ENCODE measurements around the gene KIAA0586.
A peak's percentile ranks its signal among the peaks of the same experiment; 100 is the strongest.
"Not testable (repeated sequence)": the region's sequence is repeated elsewhere in the genome, so short reads cannot be mapped to it uniquely, and the experiment has no call there.

KIAA0586 gene

DNA sequence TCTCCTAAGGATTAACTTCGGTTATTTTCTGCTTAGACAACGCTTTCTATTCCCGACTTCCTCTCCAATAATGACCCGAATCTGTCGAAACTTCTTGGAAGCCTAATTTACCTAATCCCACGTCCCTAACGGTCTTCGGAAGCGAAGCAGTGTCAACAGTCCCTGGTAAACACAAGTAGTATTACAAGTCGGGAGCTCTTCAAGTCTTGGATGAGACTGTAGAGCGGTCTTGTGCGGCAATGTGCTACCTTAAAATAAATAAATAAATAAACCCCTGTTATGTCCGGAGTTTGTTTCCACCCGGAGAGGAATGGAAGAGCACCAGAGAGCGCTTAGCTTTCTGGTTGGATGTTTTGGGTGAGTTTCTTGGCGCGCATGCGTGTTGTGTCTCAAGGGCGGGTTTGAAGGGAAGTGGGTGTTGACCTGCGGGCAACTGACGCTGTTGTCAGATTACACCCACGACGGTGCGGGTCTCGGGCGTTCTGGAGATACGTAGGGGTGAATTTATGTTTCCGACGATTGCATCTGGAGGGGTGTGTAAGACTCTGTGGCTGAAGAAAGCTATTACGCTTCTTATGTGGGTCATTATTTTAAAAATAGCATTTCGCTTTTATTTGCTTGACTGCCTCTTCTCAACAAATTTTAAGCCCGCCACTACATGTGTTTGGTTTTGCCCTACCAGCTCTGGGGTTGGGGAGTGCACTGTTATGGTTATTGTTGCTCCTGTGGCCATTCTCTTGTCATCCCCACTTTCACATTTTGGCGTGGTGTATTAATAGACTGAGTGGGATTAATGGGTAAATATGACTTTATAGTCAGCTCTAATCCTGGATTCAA, at the start of gene KIAA0586, which contains the start of gene TIMM9:
Gene KIAA0586 (plus strand): TSS at position 439 of the 837 bp plus-strand sequence. CDS start 546 bp downstream, outside the sequence.
Gene TIMM9 (minus strand): TSS at position 251 of the 837 bp plus-strand sequence. CDS start 15,586 bp downstream, outside the sequence.
- DNase-seq (ENCODE audit: low read depth), result peak; percentile 98

GRCh38 chr14:58390830-58391229, 36.7 kb upstream of the KIAA0586 start:
- DNase-seq (ENCODE audit: low read depth), result no peak

DNA sequence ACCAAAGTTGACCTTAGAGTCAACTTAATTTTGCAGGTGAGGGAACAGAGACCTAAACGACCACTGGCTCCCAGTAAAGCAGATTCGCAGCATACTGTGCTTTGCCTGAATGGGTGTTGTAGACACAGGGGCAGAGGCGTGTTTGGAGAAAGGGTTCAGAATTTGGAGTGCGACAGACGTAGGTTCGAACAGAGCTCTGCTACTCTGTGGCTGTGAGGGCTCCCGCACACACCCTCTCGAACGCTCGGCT, 32.0 kb upstream of the KIAA0586 start:
- no peak for DNase-seq (ENCODE audit: low read depth)

DNA sequence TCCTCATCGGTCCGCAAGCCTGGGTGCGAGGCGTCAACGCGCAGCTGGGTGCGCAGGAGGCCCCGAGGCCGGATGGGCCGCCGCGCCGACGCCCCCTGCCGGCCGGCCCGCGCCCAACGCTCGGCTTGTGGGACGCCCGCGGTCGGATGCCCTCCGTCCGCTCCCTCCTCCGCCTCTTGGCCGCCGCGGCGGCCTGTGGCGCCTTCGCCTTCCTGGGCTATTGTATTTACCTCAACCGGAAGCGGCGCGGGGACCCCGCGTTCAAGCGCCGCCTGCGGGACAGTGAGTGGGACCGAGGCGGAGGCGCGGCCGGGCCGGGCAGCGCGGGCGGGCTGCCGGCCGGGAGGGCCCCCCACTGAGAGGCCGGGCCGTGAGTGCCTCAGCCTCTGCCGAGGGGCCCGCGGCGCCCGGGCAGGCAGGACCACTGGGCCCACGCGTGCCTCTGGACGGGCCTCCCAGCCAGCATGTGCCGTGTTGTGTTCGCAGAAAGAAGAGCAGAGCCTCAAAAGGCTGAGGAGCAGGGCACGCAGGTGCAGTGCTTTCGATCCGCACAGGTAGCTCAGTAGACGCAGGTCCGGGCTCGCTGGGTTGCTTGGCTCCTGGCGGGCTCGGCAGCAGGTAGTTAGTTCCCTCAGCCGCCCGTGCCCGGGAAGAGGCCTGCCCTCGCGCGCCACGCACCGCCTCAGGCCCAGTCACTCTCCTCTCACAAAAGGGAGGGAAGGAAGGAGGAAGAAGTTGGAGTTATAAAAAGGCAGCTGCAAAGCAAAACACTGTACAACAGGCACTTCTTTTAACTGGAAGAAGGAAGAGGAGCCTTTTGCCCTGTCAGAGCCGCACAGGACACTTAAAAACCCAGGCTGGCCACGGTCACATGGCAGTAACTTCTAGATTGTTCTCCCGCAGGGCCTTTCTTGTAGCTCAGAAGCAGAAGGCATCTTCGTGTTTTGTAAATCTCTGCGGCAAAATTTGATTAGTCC, 31.4 kb upstream of the KIAA0586 start, which contains the start of gene TOMM20L:
Gene TOMM20L (plus strand): TSS at position 119 of the 977 bp plus-strand sequence. CDS start 28 bp downstream, at position 147.
- DNase-seq (ENCODE audit: low read depth), result peak; percentile 40

- DNase-seq (ENCODE audit: low read depth), result no peak
Observed at GRCh38 chr14:58397156-58397555, 30.4 kb upstream of the KIAA0586 start.

DNA sequence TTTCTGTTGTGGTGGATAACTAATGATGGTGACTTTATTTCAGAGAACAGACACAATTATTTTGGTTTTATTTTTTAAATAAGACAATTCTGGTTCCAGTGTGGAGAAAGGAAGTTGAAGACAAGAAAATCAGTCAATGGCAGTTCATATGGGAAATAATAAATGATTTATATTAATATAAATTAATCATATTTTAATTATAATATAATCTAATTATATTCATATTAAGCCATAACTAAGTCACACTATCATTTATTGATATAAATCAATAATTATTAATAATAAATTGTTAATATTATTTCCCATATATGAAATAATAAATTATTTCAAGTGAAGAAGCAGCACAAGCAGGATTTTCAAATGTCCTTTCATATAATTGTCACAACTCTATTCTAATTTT, 29.0 kb upstream of the KIAA0586 start:
- DNase-seq (ENCODE audit: low read depth), result no peak

DNA sequence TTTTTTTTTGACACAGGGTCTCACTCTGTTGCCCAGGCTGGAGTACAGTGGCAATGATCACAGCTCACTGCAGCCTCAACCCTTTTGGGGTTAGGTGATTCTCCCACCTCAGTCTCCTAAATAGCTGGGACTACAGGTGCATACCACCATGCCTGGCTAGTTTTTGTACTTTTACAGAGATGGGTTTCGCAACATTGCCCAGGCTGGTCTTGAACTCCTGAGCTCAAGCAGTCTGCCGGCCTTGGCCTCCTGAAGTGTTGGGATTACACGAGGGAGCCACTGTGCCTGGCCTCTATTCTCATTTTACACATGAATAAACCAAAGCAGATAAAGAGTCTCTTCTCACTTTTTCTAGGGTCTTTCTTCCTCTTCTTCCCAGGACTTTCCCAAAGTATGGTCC, 28.6 kb upstream of the KIAA0586 start:
- no peak for DNase-seq (ENCODE audit: low read depth)

DNA sequence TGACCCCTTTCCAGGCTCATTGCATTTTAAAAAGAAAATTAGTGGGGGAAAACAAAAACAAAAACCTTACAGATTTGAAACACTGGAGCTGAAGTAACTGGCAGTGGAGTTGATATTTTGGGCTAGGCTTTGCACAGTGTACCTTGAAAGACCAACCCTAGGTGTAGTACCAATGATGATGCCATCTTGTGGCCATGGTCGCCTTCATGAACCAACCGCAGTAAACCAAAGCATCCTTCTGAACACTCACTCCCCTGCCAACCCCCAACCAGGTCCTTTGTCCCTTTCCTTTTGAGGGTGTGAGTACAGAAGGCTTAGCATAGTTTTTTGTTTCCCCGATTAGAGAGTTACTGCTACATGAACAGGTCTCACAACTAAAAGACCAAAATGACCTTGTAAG, 25.9 kb upstream of the KIAA0586 start:
- DNase-seq (ENCODE audit: low read depth), result no peak

DNA sequence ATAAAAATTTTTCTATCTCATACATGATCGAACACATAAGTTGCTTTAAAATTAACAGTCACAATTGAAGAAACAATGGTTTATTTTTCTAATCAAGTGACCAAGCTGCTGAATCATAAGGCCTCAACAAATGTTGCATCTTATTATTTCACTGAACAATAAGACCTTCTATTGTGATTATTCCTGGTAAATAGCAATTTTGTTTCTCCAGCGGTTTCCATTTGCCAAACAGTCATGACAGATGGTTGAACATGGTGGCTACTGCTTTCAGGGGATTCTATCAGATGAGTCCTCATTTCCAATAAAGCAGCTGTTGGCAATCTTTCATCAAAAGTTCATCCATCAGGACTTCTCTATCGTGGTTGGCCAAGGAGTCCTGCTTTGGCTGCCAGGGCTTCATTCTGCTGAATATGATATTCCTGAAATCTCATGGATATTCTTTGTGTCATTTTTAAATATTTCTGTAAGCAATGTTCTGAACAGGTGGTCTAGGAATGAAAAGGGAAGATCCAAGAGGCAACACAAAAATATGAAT, 18.8 kb upstream of the KIAA0586 start:
- no peak for DNase-seq (ENCODE audit: low read depth)

DNA sequence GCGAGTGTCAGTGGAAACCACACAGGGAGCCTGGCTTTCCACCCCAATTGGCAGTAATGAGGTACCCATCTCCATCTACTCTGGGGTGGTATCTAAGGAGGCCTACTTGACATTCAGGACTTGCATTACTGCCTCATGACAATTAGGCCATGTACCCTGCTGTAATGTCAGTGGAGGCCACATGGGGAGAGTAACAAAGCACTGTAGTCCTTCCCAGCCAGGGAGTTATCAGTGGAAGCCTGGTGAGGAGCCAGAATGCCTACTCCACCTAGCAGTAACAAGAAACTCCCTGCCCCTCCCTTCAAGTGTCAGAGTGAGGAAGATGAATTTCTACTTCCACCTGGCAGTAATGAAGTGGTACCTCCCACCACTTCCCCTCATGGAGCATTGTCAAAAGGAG, 12.7 kb upstream of the KIAA0586 start:
- no peak for DNase-seq (ENCODE audit: low read depth)

GRCh38 chr14:58415636-58416547, 11.6 kb upstream of the KIAA0586 start:
- DNase-seq (ENCODE audit: low read depth), result no peak

DNA sequence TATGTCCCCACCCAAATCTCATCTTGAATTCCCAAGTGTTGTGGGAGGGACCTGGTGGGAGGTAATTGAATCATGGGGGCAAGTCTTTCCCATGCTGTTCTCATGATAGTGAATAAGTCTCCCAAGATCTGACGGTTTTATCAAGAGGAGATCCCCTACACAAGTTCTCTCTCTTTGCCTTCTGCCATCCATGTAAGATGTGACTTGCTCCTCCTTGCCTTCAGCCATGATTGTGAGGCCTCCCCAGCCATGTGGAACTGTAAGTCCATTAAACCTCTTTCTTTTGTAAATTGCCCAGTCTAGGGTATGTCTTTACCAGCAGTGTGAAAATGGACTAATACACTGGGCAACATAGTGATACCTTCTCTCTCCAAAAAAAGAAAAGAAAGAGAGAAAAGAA, 10.6 kb upstream of the KIAA0586 start:
- not testable (repeated sequence) for DNase-seq (ENCODE audit: low read depth)

- peak; percentile 68 for DNase-seq (ENCODE audit: low read depth)
Observed at GRCh38 chr14:58426670-58427280, 744 bp upstream of the KIAA0586 start.

- DNase-seq (ENCODE audit: low read depth), result peak; percentile 55
Observed at GRCh38 chr14:58428118-58428683, 682 bp downstream of the KIAA0586 start.

DNA sequence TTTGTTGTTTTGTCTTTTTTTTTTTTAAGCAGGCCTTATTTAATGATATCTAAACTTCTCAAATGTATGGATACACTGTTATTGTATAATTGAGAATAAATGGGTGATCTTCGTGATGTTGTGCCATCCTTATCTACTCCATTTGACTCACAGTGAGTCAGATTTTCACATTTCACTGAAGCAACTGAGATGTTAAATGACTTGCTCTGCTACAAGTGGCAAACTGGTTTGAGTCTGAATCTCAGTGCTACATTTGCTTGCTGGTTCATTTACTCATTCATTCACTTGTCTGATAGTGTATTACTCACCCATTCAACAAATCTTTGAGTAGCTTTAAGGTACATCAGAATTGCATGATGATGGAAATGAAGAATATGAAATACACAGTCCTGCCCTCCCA, 2.6 kb downstream of the KIAA0586 start:
- DNase-seq (ENCODE audit: low read depth), result peak; percentile 87

DNA sequence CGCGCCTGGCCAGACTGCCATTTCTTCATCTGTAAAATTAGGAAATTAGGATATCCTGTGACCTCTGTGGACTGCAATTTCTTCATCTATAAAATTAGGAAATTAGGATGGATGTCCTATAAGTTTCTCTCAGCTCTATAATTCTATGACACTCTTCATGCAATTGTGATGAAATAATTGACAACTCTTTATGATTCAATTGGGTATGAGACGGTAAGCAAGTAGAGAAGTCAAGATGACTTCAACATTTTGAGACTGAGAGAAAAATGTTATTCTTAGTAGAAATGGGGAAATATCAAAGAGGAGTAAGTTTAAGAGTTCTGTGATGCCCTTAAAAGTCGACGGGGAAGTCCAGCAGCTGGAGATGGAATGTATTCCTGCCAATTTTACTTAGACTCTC, 12.0 kb downstream of the KIAA0586 start:
- no peak for DNase-seq (ENCODE audit: low read depth)

DNA sequence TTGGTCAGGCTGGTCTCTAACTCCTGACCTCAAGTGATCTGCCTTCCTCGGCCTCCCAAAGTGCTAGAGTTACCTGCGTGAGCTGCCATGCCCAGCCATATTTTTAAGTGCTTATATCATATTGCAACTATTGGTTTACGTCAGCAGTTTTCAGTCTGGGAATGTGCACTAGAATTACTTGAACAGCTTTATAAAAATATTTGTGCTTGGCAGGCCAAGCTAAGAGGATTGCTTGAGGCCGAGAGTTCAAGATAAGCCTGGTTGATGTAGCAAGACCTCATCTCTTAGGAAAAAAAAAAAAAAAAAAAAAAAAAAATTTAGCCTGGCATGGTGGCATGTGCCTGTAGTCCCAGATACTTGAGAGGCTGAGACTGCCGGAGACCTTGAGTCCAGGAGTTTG, 17.1 kb downstream of the KIAA0586 start:
- peak; percentile 86 for DNase-seq (ENCODE audit: low read depth)

GRCh38 chr14:58455593-58456265, 28.2 kb downstream of the KIAA0586 start:
- DNase-seq (ENCODE audit: low read depth), result no peak

GRCh38 chr14:58460772-58461171, 33.3 kb downstream of the KIAA0586 start:
- DNase-seq (ENCODE audit: low read depth), result no peak

DNA sequence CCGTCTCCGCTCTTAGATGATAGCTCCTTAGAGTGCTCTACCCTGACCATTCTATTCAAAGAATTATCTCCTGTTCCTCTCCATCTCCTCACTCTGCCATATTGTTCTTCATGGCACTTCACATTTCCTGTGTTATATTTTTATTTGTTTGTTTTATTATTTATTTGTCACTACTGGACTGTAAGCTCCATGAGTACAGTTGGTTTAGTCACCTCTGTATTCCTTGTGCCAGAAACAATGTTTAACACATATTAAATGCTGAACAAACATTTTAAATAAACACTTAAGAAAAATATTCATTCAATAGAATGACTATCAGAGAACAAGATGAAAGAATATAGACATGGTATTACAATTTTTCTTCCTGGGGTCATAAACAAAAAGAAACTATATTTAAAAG, 35.6 kb downstream of the KIAA0586 start:
- DNase-seq (ENCODE audit: low read depth), result no peak

Data from amniotic epithelial cell (primary cell).